Astrocyte (in vitro differentiated cells and primary cell): ENCODE data around the gene EGLN3. TPM values are rescaled to one million over a fixed set of nuclear protein-coding genes. Genes with fewer than 3 reads are reported as not detected.

Experiments used
- DNase-seq: peaks from one replicate; pipeline ENCODE4 v3.0.0-alpha.2; 2010; ENCODE audit warnings: low read depth
- FAIRE-seq: peaks from 2 replicates; lab custom pipeline; 2011; peaks lifted over from hg19 to GRCh38; lab: Jason Lieb, UNC
- H2AFZ ChIP-seq: 2 replicates; pipeline ENCODE4 v1.6.0; 2012; ENCODE audit warnings: low read depth, low read length, inconsistent platforms
- H3K27ac ChIP-seq: 2 replicates; pipeline ENCODE4 v1.5.1; 2011; ENCODE audit warnings: low read depth, low read length, inconsistent platforms
- H3K27me3 ChIP-seq: 2 replicates; pipeline ENCODE4 v1.6.0; 2011; ENCODE audit warnings: low read length, inconsistent platforms; ENCODE audit not compliant: insufficient read depth
- H3K36me3 ChIP-seq: 2 replicates; pipeline ENCODE4 v1.5.1; 2011; ENCODE audit warnings: low read length, inconsistent platforms; ENCODE audit not compliant: insufficient read depth
- H3K4me1 ChIP-seq: 2 replicates; pipeline ENCODE4 v1.5.1; 2011; ENCODE audit warnings: low read length, inconsistent platforms; ENCODE audit not compliant: insufficient read depth
- H3K4me2 ChIP-seq: 2 replicates; pipeline ENCODE4 v1.6.0; 2012; ENCODE audit warnings: low read length, inconsistent platforms
- H3K4me3 ChIP-seq: 2 replicates; pipeline ENCODE4 v1.5.1; 2011; ENCODE audit warnings: low read depth, mild to moderate bottlenecking, low read length, inconsistent platforms; ENCODE audit not compliant: insufficient read depth
- H3K79me2 ChIP-seq: 2 replicates; pipeline ENCODE4 v1.6.0; 2012; ENCODE audit warnings: mild to moderate bottlenecking, low read length, inconsistent platforms; ENCODE audit not compliant: insufficient read depth
- H3K9ac ChIP-seq: 2 replicates; pipeline ENCODE4 v1.6.0; 2012; ENCODE audit warnings: mild to moderate bottlenecking, low read length, inconsistent platforms
- H3K9me3 ChIP-seq: 2 replicates; pipeline ENCODE4 v1.5.1; 2012; ENCODE audit warnings: low read depth, mild to moderate bottlenecking, low read length, inconsistent platforms; ENCODE audit not compliant: insufficient read depth
- H4K20me1 ChIP-seq: 2 replicates; pipeline ENCODE4 v1.6.0; 2012; ENCODE audit warnings: low read length, inconsistent platforms; ENCODE audit not compliant: insufficient read depth
- H3K27ac Mint-ChIP-seq: one replicate; pipeline ENCODE4 v1.8.0; 2021; ENCODE audit warnings: mild to moderate bottlenecking, mixed read lengths; ENCODE audit not compliant: unreplicated experiment
- H3K27me3 Mint-ChIP-seq: one replicate; pipeline ENCODE4 v1.8.0; 2021; ENCODE audit warnings: low read depth, mixed read lengths; ENCODE audit not compliant: unreplicated experiment
- H3K36me3 Mint-ChIP-seq: one replicate; pipeline ENCODE4 v1.8.0; 2021; ENCODE audit warnings: low read depth, mixed read lengths; ENCODE audit not compliant: unreplicated experiment
- H3K4me1 Mint-ChIP-seq: one replicate; pipeline ENCODE4 v1.8.0; 2021; ENCODE audit warnings: low read depth, mixed read lengths; ENCODE audit not compliant: unreplicated experiment
- H3K4me3 Mint-ChIP-seq: one replicate; pipeline ENCODE4 v1.8.0; 2021; ENCODE audit warnings: mild to moderate bottlenecking, moderate library complexity, mixed read lengths; ENCODE audit not compliant: unreplicated experiment
- H3K9me3 Mint-ChIP-seq: one replicate; pipeline ENCODE4 v1.8.0; 2021; ENCODE audit warnings: mild to moderate bottlenecking, mixed read lengths; ENCODE audit not compliant: unreplicated experiment
- EZH2 ChIP-seq: IDR thresholded peaks from 2 replicates; pipeline ENCODE4 v1.6.1; 2012; ENCODE audit warnings: mild to moderate bottlenecking, low read length, inconsistent platforms; ENCODE audit not compliant: insufficient read depth
- total RNA-seq: library from RNA; stranded (reverse); gene quantifications from 2 replicates; pipeline ENCODE4 v1.2.1, GENCODE V29; 2021
- TF ChIP-seq, protein P1 (sequence below): IDR thresholded peaks from 2 replicates; pipeline ENCODE4 v1.5.1; 2011; ENCODE audit warnings: low read depth, mild to moderate bottlenecking, inconsistent platforms, low read length, moderate library complexity; ENCODE audit not compliant: insufficient read depth

The EGLN3 gene
- total RNA-seq, 1 donor from 2014 or later = 13.3 TPM

GRCh38 chr14:33901426-33902155, 49.3 kb downstream of the EGLN3 start:
- Histone ChIP-seq H3K27ac (no peak overlapping the region), H3K36me3 (no peaks in the 10 kb centered on the region), H3K9me3 (no peaks in the 10 kb centered on the region), H3K4me2 (no peak overlapping the region), H3K79me2 (no peaks in the 10 kb centered on the region), H3K9ac (no peak overlapping the region), H3K4me3 (no peak overlapping the region), H4K20me1 (no peaks in the 10 kb centered on the region), H3K27me3 (no peaks in the 10 kb centered on the region), H2AFZ (no peak overlapping the region), H3K4me1 (no peaks in the 10 kb centered on the region)
- Mint-ChIP-seq H3K4me3 (no peak overlapping the region), H3K27ac (no peak overlapping the region), H3K4me1 (no peaks in the 10 kb centered on the region), H3K9me3 (no peaks in the 10 kb centered on the region), H3K27me3 (peaks cover 2% of the 10 kb centered on the region), H3K36me3 (no peaks in the 10 kb centered on the region)
- TF ChIP-seq, protein P1, sequence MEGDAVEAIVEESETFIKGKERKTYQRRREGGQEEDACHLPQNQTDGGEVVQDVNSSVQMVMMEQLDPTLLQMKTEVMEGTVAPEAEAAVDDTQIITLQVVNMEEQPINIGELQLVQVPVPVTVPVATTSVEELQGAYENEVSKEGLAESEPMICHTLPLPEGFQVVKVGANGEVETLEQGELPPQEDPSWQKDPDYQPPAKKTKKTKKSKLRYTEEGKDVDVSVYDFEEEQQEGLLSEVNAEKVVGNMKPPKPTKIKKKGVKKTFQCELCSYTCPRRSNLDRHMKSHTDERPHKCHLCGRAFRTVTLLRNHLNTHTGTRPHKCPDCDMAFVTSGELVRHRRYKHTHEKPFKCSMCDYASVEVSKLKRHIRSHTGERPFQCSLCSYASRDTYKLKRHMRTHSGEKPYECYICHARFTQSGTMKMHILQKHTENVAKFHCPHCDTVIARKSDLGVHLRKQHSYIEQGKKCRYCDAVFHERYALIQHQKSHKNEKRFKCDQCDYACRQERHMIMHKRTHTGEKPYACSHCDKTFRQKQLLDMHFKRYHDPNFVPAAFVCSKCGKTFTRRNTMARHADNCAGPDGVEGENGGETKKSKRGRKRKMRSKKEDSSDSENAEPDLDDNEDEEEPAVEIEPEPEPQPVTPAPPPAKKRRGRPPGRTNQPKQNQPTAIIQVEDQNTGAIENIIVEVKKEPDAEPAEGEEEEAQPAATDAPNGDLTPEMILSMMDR = no peak
- no peak for TF ChIP-seq EZH2
- no peak for FAIRE-seq
- DNase-seq = no peak

GRCh38 chr14:33900706-33901105, 50.2 kb downstream of the EGLN3 start:
- H3K9me3 Mint-ChIP-seq = no peaks in the 10 kb centered on the region
- no peak for FAIRE-seq
- no peaks in the 10 kb centered on the region for H3K36me3 Mint-ChIP-seq
- Histone ChIP-seq H3K79me2 (no peaks in the 10 kb centered on the region), H3K9ac (no peak overlapping the region), H3K4me2 (no peak overlapping the region), H3K9me3 (no peaks in the 10 kb centered on the region), H4K20me1 (no peaks in the 10 kb centered on the region), H3K4me3 (no peak overlapping the region), H3K4me1 (no peaks in the 10 kb centered on the region), H3K36me3 (no peaks in the 10 kb centered on the region), H2AFZ (no peak overlapping the region), H3K27ac (no peak overlapping the region), H3K27me3 (no peaks in the 10 kb centered on the region)
- peaks cover 2% of the 10 kb centered on the region for H3K27me3 Mint-ChIP-seq
- H3K27ac Mint-ChIP-seq = no peak overlapping the region
- no peak for DNase-seq
- TF ChIP-seq, protein P1 = no peak
- no peak for TF ChIP-seq EZH2
- H3K4me1 Mint-ChIP-seq = no peaks in the 10 kb centered on the region
- no peak overlapping the region for H3K4me3 Mint-ChIP-seq

GRCh38 chr14:33899723-33900341, 51.0 kb downstream of the EGLN3 start:
- Mint-ChIP-seq H3K4me3 (no peak overlapping the region), H3K9me3 (peaks cover 2% of the 10 kb centered on the region), H3K36me3 (no peaks in the 10 kb centered on the region), H3K27me3 (peaks cover 2% of the 10 kb centered on the region), H3K4me1 (no peaks in the 10 kb centered on the region), H3K27ac (no peak overlapping the region)
- no peaks in the 10 kb centered on the region for H3K4me1 ChIP-seq
- H3K9ac ChIP-seq = no peak overlapping the region
- FAIRE-seq = no peak
- H3K27me3 ChIP-seq = no peaks in the 10 kb centered on the region
- no peak overlapping the region for H2AFZ ChIP-seq
- no peaks in the 10 kb centered on the region for H3K36me3 ChIP-seq
- TF ChIP-seq EZH2 = no peak
- TF ChIP-seq, protein P1 = no peak
- H3K27ac ChIP-seq = no peak overlapping the region
- H3K79me2 ChIP-seq = no peaks in the 10 kb centered on the region
- no peaks in the 10 kb centered on the region for H3K9me3 ChIP-seq
- no peaks in the 10 kb centered on the region for H4K20me1 ChIP-seq
- DNase-seq = no peak
- H3K4me3 ChIP-seq = no peak overlapping the region
- H3K4me2 ChIP-seq = no peak overlapping the region
